ENCODE measurements around the gene FOS. TPM values are rescaled to one million over a fixed set of nuclear protein-coding genes. Genes with fewer than 3 reads are reported as not detected.
A peak's percentile ranks its signal among the peaks of the same experiment; 100 is the strongest.

The FOS gene
- polyA plus RNA-seq, 1 experiment: 84.1 TPM

- no peaks in the 10 kb centered on the region for H3K27me3 ChIP-seq (ENCODE audit: control insufficient read depth, insufficient read depth, low read length)
- POLR2A ChIA-PET: no interaction called here
- H3K36me3 ChIP-seq (ENCODE audit: control insufficient read depth, insufficient read depth, low read length): no peaks in the 10 kb centered on the region
- TF ChIP-seq, protein P1, sequence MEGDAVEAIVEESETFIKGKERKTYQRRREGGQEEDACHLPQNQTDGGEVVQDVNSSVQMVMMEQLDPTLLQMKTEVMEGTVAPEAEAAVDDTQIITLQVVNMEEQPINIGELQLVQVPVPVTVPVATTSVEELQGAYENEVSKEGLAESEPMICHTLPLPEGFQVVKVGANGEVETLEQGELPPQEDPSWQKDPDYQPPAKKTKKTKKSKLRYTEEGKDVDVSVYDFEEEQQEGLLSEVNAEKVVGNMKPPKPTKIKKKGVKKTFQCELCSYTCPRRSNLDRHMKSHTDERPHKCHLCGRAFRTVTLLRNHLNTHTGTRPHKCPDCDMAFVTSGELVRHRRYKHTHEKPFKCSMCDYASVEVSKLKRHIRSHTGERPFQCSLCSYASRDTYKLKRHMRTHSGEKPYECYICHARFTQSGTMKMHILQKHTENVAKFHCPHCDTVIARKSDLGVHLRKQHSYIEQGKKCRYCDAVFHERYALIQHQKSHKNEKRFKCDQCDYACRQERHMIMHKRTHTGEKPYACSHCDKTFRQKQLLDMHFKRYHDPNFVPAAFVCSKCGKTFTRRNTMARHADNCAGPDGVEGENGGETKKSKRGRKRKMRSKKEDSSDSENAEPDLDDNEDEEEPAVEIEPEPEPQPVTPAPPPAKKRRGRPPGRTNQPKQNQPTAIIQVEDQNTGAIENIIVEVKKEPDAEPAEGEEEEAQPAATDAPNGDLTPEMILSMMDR (IDR thresholded peaks at IDR 0.05; ENCODE audit: insufficient read depth, low read depth, low read length): no peak
- no peak for DNase-seq (ENCODE audit: low read depth)
- CTCF ChIA-PET: interaction anchor here (0.6 kb wide), 1 partner anchor 736 kb away, joined by 3 read pairs; no protein-coding TSS in a partner anchor
- no peak overlapping the region for H3K4me3 ChIP-seq (ENCODE audit: low read depth, low read length)
Measured at GRCh38 chr14:75261820-75262219, 16.8 kb upstream of the FOS start.

- TF ChIP-seq, protein P1 (IDR thresholded peaks at IDR 0.05; ENCODE audit: insufficient read depth, low read depth, low read length): no peak
- no peak for DNase-seq (ENCODE audit: low read depth)
- ChIA-PET POLR2A (no interaction called here), CTCF (no interaction called here)
- no peaks in the 10 kb centered on the region for H3K27me3 ChIP-seq (ENCODE audit: control insufficient read depth, insufficient read depth, low read length)
- H3K36me3 ChIP-seq (ENCODE audit: control insufficient read depth, insufficient read depth, low read length): no peaks in the 10 kb centered on the region
- H3K4me3 ChIP-seq (ENCODE audit: low read depth, low read length): no peak overlapping the region
Measured at GRCh38 chr14:75262641-75263040, 16.0 kb upstream of the FOS start.

GRCh38 chr14:75264036-75264435, 14.6 kb upstream of the FOS start:
- DNase-seq (ENCODE audit: low read depth): no peak
- CTCF ChIA-PET: no interaction called here
- no peaks in the 10 kb centered on the region for H3K36me3 ChIP-seq (ENCODE audit: control insufficient read depth, insufficient read depth, low read length)
- no peak overlapping the region for H3K4me3 ChIP-seq (ENCODE audit: low read depth, low read length)
- TF ChIP-seq, protein P1 (IDR thresholded peaks at IDR 0.05; ENCODE audit: insufficient read depth, low read depth, low read length): no peak
- POLR2A ChIA-PET: no interaction called here
- 0 out of 2 replicates have a peak, but pooled peaks cover under 1% of the 10 kb centered on the region for H3K27me3 ChIP-seq (ENCODE audit: control insufficient read depth, insufficient read depth, low read length)

GRCh38 chr14:75267141-75267721, 11.4 kb upstream of the FOS start:
- Histone ChIP-seq H3K4me3 (ENCODE audit: low read depth, low read length) (no peak overlapping the region), H3K36me3 (ENCODE audit: control insufficient read depth, insufficient read depth, low read length) (no peaks in the 10 kb centered on the region), H3K27me3 (ENCODE audit: control insufficient read depth, insufficient read depth, low read length) (peaks cover 2% of the 10 kb centered on the region; the same call in 1 of the 2 replicates)
- peak; percentile 81 for DNase-seq (ENCODE audit: low read depth)
- POLR2A ChIA-PET: interaction anchor here (0.5 to 0.9 kb wide), 2 partner anchors 10 to 32 kb away, joined by 3 to 6 read pairs; no protein-coding TSS in a partner anchor
- TF ChIP-seq, protein P1 (IDR thresholded peaks at IDR 0.05; ENCODE audit: insufficient read depth, low read depth, low read length): no peak
- CTCF ChIA-PET: interaction anchor here (0.7 to 1.7 kb wide), 4 partner anchors 10 to 30 kb away, joined by 3 to 7 read pairs (median 6); no protein-coding TSS in a partner anchor

- CTCF ChIA-PET: interaction anchor here (0.6 to 1.7 kb wide), 2 partner anchors 27 to 70 kb away, joined by 4 to 5 read pairs; no protein-coding TSS in a partner anchor
- TF ChIP-seq, protein P1 (IDR thresholded peaks at IDR 0.05; ENCODE audit: insufficient read depth, low read depth, low read length): no peak
- DNase-seq (ENCODE audit: low read depth): no peak
Measured at GRCh38 chr14:75268633-75269550, 9.7 kb upstream of the FOS start.

More at GRCh38 chr14:75268633-75269550, 9.7 kb upstream of the FOS start:
- H3K27me3 ChIP-seq (ENCODE audit: control insufficient read depth, insufficient read depth, low read length): peaks cover 2% of the 10 kb centered on the region; the same call in 1 of the 2 replicates
- POLR2A ChIA-PET: no interaction called here
- no peaks in the 10 kb centered on the region for H3K36me3 ChIP-seq (ENCODE audit: control insufficient read depth, insufficient read depth, low read length)
- no peak overlapping the region for H3K4me3 ChIP-seq (ENCODE audit: low read depth, low read length)
